Islet of Langerhans (tissue), 1 donor: ENCODE measurements around the gene PDSS2.
"Not testable (repeated sequence)": the region's sequence is repeated elsewhere in the genome, so short reads cannot be mapped to it uniquely, and the experiment has no call there.

Experiments used
- FAIRE-seq: peaks from one replicate; lab custom pipeline; 2011; peaks lifted over from hg19 to GRCh38; lab: Jason Lieb, UNC

Gene PDSS2

GRCh38 chr6:107118540-107118939 is 340.8 kb downstream of the PDSS2 start:
- FAIRE-seq: not testable (repeated sequence)

GRCh38 chr6:107116931-107117330 is 342.4 kb downstream of the PDSS2 start:
- no peak for FAIRE-seq

- peak; percentile 58 for FAIRE-seq
Observed at GRCh38 chr6:107116328-107116892, 343.0 kb downstream of the PDSS2 start.

GRCh38 chr6:107115695-107116327 is 343.6 kb downstream of the PDSS2 start:
- FAIRE-seq: no peak

- no peak for FAIRE-seq
Observed at GRCh38 chr6:107114926-107115694, 344.3 kb downstream of the PDSS2 start, which contains the start of gene BEND3. Gene BEND3, minus strand, starts transcription at chr6:107115515. Its CDS starts 16,230 bp downstream, at chr6:107099285.

GRCh38 chr6:107114213-107114925 is 345.0 kb downstream of the PDSS2 start:
- no peak for FAIRE-seq

GRCh38 chr6:107110200-107110599 is 349.2 kb downstream of the PDSS2 start:
- no peak for FAIRE-seq

- FAIRE-seq: no peak
Observed at GRCh38 chr6:107108201-107108890, 351.0 kb downstream of the PDSS2 start.

- FAIRE-seq: no peak
Observed at GRCh38 chr6:107107791-107108190, 351.6 kb downstream of the PDSS2 start.

GRCh38 chr6:107106165-107106564 is 353.2 kb downstream of the PDSS2 start:
- FAIRE-seq: no peak

GRCh38 chr6:107105511-107106116 is 353.8 kb downstream of the PDSS2 start:
- FAIRE-seq: no peak

GRCh38 chr6:107103082-107103481 is 356.3 kb downstream of the PDSS2 start:
- no peak for FAIRE-seq
